Left kidney (tissue), 2 donors: ENCODE measurements around the gene HELB. TPM values are rescaled to one million over a fixed set of nuclear protein-coding genes. Genes with fewer than 3 reads are reported as not detected.

Experiments used
- DNase-seq: peaks from one replicate; pipeline ENCODE4 v3.0.0-alpha.2; 2013
- polyA plus RNA-seq: library from polyadenylated mRNA; unstranded; fragments of 120-200 nt; gene quantifications from one replicate; pipeline ENCODE4 v1.2.1, GENCODE V29; 2013; ENCODE audit not compliant: insufficient read length

Gene HELB
- polyA plus RNA-seq, 1 donor = 5.0 TPM

- no peak for DNase-seq
Measured at GRCh38 chr12:66361703-66362102, 59.4 kb downstream of the HELB start.

GRCh38 chr12:66365718-66366490, 63.6 kb downstream of the HELB start:
- no peak for DNase-seq

- DNase-seq = no peak
Measured at GRCh38 chr12:66367015-66367667, 64.8 kb downstream of the HELB start.

GRCh38 chr12:66371982-66372381, 69.7 kb downstream of the HELB start:
- no peak for DNase-seq

GRCh38 chr12:66375560-66375959, 73.3 kb downstream of the HELB start:
- no peak for DNase-seq

- DNase-seq = no peak
Measured at GRCh38 chr12:66379616-66380015, 77.3 kb downstream of the HELB start.

- DNase-seq = no peak
Measured at GRCh38 chr12:66380769-66381535, 78.7 kb downstream of the HELB start.

- no peak for DNase-seq
Measured at GRCh38 chr12:66387117-66387516, 84.8 kb downstream of the HELB start.

Other genes starting within 250 kb of the HELB start
- 32.9 TPM for gene LLPH, start 171.7 kb upstream of the HELB start, polyA plus RNA-seq
- gene TMBIM4, start 132.5 kb upstream of the HELB start, polyA plus RNA-seq = 140 TPM
- 4.7 TPM for gene IRAK3, start 113.3 kb upstream of the HELB start, polyA plus RNA-seq